ENCODE results near the gene ZNF410.

The ZNF410 gene

GRCh38 chr14:73924337-73924736, 37.7 kb downstream of the ZNF410 start:
- in situ Hi-C loops (cut with HindIII; ENCODE audit: low sequenced_read_pairs) = no loop called here
- no peak for TF ChIP-seq CTCF (IDR thresholded peaks at IDR 0.05; ENCODE audit: low read depth, low read length, missing control alignments)
- no peak for DNase-seq (ENCODE audit: low read depth)
- no peak overlapping the region for H3K4me3 ChIP-seq (ENCODE audit: low read depth, low read length)

- peak; percentile 31 for TF ChIP-seq CTCF (IDR thresholded peaks at IDR 0.05; ENCODE audit: low read depth, low read length, missing control alignments)
Measured at GRCh38 chr14:73935666-73936065, 49.0 kb downstream of the ZNF410 start.

GRCh38 chr14:73936548-73936947, 49.9 kb downstream of the ZNF410 start:
- in situ Hi-C loops (cut with HindIII; ENCODE audit: low sequenced_read_pairs) = no loop called here
- no peak overlapping the region for H3K4me3 ChIP-seq (ENCODE audit: low read depth, low read length)
- DNase-seq (ENCODE audit: low read depth) = no peak
- no peak for TF ChIP-seq CTCF (IDR thresholded peaks at IDR 0.05; ENCODE audit: low read depth, low read length, missing control alignments)

More at GRCh38 chr14:73935666-73936065, 49.0 kb downstream of the ZNF410 start:
- no peak overlapping the region for H3K4me3 ChIP-seq (ENCODE audit: low read depth, low read length)
- DNase-seq (ENCODE audit: low read depth) = no peak
- in situ Hi-C loops (cut with HindIII; ENCODE audit: low sequenced_read_pairs) = no loop called here

- TF ChIP-seq CTCF (IDR thresholded peaks at IDR 0.05; ENCODE audit: low read depth, low read length, missing control alignments) = no peak
- in situ Hi-C loops (cut with HindIII; ENCODE audit: low sequenced_read_pairs) = no loop called here
- no peak overlapping the region for H3K4me3 ChIP-seq (ENCODE audit: low read depth, low read length)
- DNase-seq (ENCODE audit: low read depth) = no peak
Measured at GRCh38 chr14:73937012-73937411, 50.4 kb downstream of the ZNF410 start.

- DNase-seq (ENCODE audit: low read depth) = no peak
- TF ChIP-seq CTCF (IDR thresholded peaks at IDR 0.05; ENCODE audit: low read depth, low read length, missing control alignments) = no peak
- in situ Hi-C loops (cut with HindIII; ENCODE audit: low sequenced_read_pairs) = no loop called here
- H3K4me3 ChIP-seq (ENCODE audit: low read depth, low read length) = no peak overlapping the region
Measured at GRCh38 chr14:73942180-73942579, 55.5 kb downstream of the ZNF410 start.

- in situ Hi-C loops (cut with HindIII; ENCODE audit: low sequenced_read_pairs) = no loop called here
- DNase-seq (ENCODE audit: low read depth) = no peak
- no peak overlapping the region for H3K4me3 ChIP-seq (ENCODE audit: low read depth, low read length)
- no peak for TF ChIP-seq CTCF (IDR thresholded peaks at IDR 0.05; ENCODE audit: low read depth, low read length, missing control alignments)
Measured at GRCh38 chr14:73943083-73943482, 56.4 kb downstream of the ZNF410 start.

Measured in astrocyte of the cerebellum (primary cell).